GM19455 (cell line): Measurements from ENCODE around the gene PAPSS1.
"Not testable (repeated sequence)": the region's sequence is repeated elsewhere in the genome, so short reads cannot be mapped to it uniquely, and the experiment has no call there.

Experiments
- ATAC-seq: cut with Tn5 transposase; IDR thresholded peaks from one replicate; pipeline ENCODE4 v1.9.1; 2021; ENCODE audit not compliant: unreplicated experiment

Gene PAPSS1

DNA sequence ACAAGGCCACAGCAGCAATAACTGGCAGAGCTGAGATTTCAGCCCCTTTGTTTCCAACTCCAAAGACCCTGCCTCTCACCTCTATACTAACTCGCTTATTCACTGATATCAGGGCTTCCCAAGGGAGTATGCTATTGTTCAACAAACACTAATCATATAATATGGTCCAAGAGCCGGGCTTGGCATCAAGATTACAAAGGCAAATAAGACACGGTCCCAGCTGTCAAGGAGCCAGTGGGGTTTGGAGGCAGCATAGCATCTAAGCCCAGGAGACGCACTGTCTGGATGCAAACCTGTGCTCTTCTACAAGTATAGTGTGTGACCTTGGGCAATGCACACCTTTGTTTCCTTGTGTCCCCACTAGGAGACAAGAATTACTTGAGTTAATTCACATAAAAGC lies 28.7 kb downstream of the PAPSS1 start:
- ATAC-seq: no peak

- no peak for ATAC-seq
These were observed 30.0 kb downstream of the PAPSS1 start for GRCh38 chr4:107689912-107690587.

DNA sequence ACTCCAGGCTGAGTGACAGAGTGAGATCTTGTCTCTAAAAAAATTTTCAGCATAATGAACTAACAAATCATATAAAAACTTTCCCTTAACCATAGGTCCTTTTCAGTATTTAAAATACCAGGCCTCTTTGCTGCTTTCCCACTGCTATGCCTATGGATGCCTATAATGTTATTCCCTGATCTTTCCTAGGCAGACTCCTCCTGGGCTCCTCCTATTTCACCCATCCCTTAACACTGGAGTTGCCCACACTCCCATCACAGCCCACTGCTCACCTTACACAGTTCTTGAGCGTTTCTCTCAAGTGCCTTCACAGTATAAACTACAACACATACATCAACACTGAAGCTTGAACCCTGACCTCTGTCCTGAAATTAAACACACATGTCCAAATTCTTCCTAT lies 31.6 kb downstream of the PAPSS1 start:
- ATAC-seq: no peak

DNA sequence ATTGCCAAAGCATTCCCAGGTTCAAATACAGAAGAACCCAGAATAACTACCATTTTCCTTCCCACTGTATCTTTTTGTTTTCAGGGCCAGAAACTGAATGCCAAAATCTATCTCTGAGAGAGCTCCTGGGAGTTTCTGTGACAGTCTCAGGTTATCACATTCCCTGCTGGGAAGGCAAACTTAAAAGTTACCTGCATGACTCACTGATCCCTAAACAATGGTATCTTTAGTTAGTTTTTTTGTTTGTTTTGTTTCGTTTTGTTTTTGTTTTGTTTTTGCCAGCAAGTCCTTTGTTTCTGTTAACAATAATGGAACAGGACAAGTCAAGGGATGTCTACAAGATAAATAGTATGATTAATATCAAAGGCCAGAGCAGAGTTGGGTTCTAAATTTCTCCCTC lies 34.3 kb downstream of the PAPSS1 start:
- ATAC-seq: no peak

DNA sequence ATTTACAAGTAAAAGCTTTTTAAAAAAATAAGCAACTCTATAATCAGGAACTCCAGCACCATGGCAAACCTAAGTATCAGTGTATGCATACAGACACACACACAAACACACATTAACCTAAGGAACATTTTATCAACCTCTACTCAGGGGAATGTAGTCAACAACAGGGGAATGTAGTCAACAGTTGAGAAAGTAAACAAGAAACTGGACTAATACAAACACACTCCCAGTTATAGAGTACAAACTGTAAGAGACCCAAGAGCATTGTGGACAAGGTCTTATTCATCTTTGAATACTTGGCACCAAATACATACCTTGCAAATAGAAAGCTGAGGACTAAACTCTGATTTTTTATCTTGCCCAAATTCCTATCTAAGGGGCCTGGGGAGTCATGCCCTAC lies 36.2 kb downstream of the PAPSS1 start:
- ATAC-seq: no peak

- ATAC-seq: no peak
These were observed 37.7 kb downstream of the PAPSS1 start for GRCh38 chr4:107682306-107682705.

DNA sequence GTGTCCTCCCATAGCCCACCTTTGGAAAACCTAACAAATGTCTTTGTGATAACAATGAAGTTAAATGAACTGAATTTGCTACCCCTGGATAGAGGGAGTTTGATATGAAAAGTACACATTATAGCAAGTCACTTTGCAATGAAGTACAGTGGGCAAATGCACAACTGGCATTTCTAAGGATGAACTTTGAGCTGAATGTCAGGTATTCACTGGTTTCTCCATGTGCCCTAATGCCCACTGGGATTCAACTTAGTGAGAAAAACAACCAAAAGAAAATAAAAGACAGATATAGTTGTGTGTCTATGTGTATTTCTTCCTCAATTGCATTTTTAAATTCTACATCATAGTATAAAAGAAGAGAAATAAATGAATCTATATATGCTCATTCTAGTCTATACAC lies 51.0 kb downstream of the PAPSS1 start:
- no peak for ATAC-seq

- no peak for ATAC-seq
These were observed 53.9 kb downstream of the PAPSS1 start for GRCh38 chr4:107666134-107666533.

DNA sequence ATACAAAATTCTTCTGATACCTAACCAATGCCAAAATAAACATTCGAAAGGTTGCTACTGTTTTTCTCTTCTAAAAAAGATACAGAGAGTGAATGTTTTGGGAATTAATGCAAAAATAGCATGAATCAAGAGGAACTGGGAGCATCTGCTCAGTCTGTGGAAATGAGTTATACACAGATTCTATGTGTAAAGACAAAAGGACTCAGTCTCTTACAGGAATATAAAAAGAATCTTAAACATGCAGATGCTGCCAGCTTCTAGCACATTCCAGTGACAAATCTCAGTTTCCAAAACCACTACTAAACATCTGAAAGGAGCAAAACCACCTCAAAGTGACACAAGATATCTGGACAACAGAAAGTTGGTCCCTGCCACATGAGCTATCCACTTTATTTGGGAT lies 55.0 kb downstream of the PAPSS1 start:
- ATAC-seq: no peak

- no peak for ATAC-seq
These were observed 61.4 kb downstream of the PAPSS1 start for GRCh38 chr4:107658400-107659336.

DNA sequence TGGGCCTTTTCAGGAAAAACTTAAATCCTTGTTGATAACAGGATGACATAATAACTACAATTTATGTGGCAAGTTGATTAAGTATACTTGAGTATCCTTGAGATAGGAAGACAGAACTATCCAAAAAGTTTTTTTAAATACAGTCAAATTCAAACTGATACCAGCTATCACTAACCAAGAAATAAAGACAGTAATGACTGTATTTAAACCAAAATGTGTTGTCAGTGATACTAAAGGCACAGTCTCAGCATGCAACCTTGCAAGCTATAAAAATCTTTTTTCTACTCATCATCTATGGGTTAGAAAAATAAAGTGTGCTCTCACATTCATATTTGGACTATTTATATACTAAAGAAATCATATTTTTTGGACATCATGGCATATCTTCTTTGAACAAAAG lies 64.7 kb downstream of the PAPSS1 start:
- no peak for ATAC-seq

GRCh38 chr4:107654694-107655093 lies 65.3 kb downstream of the PAPSS1 start:
- ATAC-seq: no peak

- not testable (repeated sequence) for ATAC-seq
These were observed 68.6 kb downstream of the PAPSS1 start for GRCh38 chr4:107651408-107651807.

DNA sequence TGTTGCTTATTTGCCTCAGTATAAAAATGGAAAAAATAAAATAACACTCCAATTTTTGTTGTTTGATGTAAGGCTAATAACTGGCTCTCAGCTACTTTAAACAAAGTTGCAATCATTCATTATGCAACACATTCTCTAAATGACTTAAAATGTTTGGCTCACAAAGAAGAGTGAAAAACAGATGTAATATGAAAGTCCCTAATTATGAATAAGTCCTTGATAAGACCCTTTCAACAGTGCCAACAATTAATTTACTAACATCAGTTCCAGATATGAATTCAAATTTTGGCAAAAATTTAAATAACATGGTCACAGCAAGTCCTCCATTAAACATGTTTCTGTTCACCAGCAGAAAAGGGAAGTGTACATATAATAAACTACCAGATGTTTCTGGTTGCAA lies 69.8 kb downstream of the PAPSS1 start:
- ATAC-seq: no peak

DNA sequence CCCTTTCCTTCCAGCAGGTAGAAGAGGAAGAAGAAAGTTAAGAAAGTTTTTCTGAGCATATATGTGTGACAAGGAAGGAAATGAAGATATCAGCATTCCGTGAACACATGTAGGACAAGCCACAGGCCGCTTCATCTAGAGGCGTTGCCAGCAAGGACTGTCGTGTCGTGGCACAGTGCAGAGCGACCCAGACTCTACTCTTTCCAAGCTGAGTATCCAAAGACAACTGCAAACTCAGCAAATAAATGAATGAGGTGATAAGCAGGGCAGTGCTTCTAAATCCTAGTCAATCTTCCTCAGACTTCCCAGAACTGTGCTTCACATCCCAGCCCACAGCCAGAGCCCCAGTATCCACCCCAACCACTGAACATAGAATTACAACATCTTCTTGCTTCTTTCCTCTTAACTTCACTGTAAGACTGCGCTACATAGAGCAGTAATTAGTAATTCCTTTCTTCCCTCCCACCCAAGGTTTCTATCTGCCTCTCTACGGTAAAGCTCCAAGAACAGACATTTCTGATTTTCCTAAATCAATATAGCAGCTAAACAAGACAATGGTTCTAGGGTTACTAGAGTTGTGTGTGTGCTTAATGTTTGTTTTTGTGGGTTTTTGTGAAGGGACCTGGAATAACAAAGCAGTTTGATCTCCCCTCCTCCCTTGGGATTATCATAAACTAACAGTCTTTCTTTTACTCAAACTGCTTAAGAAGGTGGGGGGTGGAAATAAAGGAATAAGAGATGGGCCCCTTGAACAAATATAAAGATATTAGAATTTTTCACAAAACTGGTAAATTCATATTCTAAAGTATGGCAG lies 71.6 kb downstream of the PAPSS1 start:
- ATAC-seq: no peak

GRCh38 chr4:107647591-107647990 lies 72.4 kb downstream of the PAPSS1 start:
- ATAC-seq: no peak

- ATAC-seq: no peak
These were observed 74.4 kb downstream of the PAPSS1 start for GRCh38 chr4:107645604-107646003.

- ATAC-seq: no peak
These were observed 77.0 kb downstream of the PAPSS1 start for GRCh38 chr4:107643021-107643420.

DNA sequence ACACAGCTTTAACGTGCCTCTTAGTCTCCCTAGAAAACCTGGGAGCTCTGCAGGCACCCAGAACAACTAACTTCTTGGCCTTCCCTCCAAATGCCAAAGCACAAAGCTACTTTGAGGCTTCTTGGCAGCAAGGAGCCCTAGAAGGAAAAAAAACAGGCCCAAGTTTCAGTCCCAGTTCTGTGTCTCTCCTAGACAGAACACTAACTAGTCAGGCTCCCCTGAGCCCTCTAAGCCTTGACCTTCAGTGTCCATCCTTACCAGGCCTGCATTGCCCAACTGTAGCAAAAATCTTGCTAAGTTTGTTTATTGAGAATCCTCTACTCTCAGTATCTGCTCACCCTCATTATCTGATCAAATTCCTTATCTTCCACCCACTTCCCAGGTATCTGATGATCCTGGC lies 79.2 kb downstream of the PAPSS1 start:
- no peak for ATAC-seq

- ATAC-seq: no peak
These were observed 79.8 kb downstream of the PAPSS1 start for GRCh38 chr4:107640197-107640596.

- no peak for ATAC-seq
These were observed 84.3 kb downstream of the PAPSS1 start for GRCh38 chr4:107635735-107636134.
